SKM-1 (cell line): ENCODE data around the gene ACTRT2.

ENCODE experiments used
- DNase-seq: peaks from one replicate; lab custom pipeline; 2025; ENCODE audit not compliant: unreplicated experiment; lab: John Stamatoyannopoulos, UW

Gene ACTRT2

DNA sequence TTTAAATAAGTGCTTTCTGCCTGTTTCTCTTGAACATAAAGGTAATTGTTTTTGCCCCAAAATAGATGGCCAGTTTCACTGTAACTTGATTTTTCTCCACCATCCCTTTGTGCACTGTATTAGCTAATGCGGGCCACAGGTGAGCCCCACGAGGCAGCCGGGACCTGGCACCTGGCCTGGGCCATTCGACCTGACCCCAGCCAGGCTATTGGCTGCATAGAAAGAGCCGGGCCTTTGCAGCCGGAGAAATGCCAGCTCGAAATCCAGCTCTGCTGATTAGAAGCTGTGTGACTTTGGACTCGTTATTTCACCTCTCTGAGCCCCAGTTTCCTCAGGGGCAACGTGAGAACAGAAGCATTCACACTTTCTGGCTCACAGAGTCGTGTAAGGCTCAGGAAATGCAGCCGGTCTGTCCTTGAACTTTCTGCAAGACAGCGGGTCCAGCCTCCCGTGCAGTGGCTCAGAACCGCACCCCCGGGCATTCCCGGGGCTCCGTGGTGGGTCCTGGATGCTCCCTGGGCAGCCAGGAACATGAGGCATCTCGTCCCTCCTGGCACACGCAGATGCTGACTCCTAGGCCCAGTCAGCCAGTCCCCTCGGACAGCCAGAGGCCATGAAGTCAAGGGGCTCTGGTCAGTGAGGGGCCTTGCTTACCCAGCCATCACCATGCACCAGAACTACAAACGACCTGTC is 37.4 kb upstream of the ACTRT2 start:
- DNase-seq, result no peak

DNA sequence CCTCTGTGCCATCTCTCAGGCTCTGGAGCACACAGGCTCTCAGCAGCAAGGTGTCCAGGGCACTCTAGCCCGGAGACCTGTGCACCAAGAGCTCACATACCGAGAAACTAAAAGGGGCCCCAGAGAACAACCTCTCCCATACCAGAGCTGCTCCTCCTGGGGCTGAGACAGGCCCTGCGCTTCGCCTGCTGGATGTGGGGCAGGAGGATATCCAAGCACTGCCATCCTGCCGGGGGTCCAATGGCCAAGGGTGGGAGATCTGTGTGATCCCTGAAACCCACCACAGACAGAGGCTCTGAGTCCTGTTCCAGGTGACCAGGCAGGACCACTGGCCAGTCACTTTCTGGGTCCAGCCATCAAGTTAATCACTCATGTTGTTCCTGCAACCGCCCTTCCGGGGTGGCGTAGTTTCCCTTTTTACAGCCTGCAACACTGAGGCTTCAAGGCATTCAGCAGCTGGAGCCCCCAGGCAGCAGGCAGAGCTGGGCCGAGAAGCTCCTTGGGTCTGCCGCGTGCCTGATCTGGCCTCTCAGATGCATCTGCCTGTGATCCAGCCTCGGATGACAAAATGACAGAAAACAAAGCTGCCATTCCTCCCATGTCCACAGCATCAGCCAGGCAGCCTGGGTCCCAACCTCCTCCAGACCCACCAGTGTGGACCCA is 36.7 kb upstream of the ACTRT2 start:
- no peak for DNase-seq

DNA sequence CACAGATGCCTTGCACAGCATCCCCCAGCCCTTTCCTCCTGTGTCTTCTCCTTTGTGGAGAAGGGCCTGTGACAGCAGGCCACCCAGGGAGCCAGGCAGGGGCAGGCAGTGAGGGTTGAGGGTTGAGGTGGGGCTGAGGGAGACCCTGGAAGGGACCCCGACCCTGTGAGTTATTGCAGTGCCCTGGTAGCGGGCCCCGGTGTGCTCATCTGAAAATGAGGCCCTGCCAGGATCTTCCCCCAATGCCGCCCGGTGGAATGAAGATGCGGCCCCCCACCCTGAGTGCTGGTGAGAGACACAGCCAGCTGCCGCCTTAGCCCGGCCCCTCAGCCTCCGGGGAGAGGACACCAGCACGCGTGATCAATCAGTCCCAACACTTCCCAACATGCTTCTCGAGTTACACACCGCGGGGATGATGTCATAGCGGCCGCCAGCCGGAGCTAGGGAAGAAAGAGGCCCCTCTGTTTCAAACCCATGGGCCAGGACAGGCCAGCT is 36.2 kb upstream of the ACTRT2 start:
- DNase-seq, result no peak

DNA sequence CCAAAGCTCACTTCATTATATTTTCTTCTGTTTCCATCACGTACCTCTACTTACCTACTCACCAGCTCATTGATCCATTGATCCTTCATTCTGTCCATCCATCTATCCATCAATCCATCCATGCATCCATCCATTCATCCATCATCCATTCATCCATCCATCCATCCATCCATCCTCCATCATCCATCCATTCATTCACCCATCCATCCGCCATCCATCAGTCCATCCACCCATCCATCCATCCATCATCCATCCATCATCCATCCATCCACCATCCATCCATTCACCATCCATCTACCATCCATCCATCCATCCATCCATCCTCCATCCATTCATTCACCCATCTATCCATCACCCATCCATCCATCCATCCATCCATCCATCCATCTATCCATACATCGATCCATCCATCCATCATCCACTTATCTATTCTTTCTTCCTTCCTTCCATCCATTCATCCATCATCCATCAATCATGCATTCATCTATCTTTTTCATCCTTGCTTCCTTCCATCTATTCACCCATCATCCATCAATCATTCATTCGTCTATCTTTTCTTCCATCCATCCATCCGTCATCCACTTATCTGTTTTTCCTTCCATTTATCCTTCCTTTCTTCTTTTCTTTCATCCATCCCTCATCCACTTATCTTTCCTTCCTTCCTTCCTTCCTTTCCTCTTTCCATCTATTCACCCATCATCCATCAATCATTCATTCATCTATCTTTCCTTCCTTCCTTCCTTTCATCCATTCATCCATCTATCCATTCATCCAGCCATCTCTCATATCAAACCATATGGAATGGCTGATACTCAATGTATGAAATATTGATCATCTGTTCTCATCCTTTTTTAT is 35.3 kb upstream of the ACTRT2 start:
- DNase-seq, result no peak

DNA sequence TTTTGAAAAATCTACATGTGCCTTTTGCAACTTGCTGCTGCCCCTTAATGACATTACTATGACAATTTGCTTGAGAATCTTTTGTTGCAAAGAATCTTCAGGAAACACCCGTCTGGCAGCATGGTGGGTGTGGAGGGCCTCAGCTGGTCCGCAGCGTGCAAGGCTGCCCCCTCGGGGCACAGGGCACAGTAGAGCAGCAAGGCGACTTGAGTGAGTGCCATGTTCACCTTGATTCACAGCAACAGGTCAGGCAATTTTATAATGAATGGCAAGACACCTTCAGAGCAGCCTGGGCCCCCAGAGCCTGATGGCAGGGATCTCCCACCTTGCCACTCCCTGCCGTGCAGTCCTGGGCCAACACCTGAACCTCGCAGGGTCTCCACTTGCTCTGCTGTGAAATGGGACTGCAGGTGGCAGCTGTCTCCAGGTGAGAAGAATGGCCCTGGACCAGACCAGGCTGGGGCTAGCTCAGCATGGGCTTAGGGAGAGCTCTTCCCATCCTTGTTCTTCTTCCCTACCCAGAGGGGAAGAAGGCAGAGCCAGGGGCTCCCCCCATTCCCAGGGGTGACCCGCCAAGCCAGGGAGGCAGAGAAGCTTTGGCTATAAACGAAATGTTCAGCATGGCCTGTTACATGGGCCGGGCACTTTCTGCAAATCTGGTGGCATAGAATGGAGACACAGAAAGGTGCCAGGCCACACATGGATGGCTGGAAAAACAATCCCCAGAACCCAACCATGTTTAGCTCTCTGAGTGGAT is 34.5 kb upstream of the ACTRT2 start:
- DNase-seq, result no peak

DNA sequence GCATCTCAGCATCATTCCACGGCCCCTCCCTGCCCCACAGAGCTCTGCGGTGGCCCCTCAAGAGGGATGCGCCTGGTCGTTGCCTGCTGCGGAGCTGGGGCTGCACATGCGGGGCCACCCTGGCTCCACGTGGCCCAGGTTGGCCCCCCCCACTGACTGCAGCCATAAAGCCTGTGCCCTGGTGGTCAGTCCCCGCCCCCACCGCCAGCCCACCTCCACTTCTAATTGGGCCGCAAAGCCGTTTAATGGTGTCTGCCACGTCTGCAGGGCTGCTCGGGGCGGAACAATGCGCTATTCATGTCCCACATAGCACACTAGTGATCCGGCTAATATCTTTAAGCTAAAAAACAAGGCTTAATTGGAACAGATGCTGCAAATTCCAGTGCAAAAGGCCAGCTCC is 33.5 kb upstream of the ACTRT2 start:
- DNase-seq, result no peak

DNA sequence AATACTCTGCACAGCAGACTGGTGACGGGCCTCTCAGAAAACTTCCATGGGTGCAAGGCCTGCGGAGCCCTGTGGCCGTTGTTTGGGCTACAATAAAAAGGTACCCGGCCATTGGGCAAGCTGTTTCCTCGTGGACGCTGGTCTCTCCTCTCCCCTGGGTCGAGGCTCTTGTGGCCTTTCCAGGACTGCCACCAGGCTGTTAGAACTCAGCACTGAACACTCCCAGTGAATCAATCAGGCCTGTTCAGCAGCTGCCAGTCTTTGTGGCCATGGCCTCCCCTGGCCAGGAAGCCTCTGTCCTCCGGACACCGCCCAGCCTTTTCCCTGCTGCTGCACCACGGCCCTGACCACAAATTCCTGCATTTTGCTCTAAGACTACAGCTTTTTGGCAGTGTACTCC is 33.0 kb upstream of the ACTRT2 start:
- DNase-seq, result no peak

DNA sequence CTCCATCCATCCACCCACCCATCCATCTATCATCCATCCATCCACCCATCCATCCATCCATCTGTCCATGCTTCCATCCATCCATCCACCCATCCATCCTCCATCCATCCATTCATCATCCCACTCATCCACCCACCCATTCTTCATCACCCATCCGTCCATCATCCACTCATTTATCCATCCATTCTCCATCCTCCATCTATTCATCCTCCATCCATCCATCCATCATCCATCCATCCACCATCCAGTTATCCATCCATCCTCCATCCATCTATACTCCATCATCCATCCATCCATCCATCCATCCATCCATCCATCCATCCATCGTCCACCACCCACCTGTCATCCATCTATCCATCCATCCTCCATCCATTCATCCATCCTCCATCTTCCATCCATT is 32.1 kb upstream of the ACTRT2 start:
- DNase-seq, result no peak

DNA sequence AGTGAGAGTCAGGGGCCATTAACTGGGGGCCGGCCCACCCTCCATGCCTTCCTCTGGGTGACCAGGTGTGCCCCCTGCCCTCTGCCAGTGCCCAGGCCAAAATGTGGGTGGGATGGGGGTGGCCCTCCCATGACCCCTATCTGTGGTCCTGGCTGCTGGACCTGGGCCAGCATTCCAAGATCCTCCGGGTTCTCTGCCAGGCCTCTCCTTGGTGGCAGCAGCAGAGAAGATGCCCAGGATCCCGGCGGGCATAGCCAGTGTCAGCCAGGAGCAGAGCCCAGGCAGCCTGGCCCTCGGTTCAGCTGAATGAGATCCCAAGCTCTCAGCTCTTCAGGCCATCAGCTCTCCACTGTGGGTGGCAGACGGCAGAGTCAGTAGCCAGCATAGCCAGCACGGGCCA is 31.3 kb upstream of the ACTRT2 start:
- no peak for DNase-seq

DNA sequence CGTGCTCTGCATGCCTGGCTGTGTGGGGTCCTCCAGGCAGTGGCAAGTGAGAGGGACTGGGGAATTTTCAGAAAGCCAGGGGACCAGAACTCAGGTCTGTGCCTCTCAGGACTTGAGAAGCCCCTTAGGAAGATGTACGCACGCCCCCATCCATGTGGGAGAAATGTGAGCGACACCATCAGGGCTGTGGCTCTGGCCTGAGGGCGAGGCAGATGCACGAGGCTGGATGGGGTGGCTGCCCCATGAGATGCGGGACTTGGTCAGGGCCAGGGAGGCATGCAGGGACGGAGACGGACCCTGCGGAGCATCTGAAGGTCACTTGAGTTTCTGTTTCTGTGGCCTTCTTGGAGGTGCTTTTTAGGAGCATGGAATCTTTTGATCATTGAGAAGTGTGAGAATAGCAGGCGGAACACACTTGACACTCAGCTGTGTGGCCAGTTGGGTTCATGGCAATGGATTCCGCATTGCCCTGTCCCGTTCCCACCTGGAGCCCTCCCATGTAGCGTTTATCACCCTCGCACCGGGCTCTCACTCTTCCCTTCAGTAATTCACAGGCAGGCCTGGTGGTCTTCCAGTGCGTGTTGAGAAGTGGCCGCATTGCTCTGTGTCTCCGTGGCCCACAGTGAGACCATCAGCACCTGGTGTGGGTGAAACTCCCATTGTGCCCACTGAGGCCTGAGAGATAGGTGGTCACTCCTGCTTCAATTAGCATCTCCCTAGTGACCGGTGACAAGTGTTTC is 30.7 kb upstream of the ACTRT2 start:
- no peak for DNase-seq

DNA sequence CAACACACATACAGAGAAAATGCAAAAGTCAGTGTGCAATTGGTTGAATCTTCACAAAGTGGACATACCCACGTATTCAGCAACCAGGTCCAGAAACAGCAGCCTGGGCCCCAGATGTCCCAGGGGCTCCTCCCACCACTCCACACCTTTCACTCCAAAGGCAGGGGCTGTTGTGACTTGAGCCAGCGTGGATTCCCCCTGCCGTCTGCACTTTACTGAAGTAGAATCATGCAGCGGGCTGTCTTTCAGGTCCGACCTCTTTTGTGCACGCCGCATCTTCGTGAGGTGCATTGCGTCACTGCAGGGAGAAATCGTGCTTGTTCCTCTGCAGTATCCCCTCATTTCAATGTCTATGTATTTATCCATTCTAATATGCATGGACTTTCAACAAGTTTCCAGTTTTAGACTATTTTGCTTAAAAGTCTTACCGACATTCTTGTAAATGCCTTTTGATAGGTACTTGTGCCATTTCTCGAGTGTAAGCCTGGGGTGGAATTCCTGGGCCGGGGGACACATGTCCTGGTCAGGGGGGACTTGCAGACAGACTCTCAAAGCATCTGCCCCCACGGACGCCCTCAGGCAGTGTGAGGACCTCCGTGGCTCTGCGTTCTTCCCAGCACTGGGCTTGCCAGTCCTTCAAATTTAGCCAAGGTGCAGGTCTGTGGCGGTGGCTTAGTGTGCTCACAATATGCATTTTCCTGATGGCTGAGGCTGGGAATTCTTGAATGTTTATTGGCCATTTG is 29.3 kb upstream of the ACTRT2 start:
- DNase-seq, result no peak

DNA sequence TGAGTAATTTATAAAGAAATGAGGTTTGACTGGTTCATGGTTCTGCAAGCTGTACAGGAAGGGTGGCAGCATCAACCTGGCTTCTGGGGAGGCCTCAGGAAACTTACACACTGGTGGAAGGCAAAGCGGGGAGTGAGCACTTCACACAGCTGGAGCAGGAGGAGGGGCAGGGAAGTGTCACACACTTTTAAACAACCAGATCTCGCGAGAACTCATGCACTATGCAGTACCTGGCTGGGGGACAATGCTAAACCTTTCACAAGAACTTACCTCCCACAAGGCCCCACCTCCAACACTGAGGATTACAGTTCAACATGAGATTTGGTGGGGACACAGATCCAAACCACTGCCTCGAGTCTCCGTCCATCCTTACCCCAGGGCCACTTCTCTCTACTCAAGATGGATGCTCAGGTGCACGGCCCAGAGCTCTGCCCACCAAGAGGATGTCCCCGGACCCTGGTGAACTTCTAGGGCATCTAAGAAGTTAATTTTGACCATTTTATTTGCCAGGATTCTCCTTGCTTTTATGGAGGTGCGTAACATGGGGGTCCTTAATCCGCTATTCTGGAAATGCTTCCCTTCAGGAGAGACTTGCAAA is 22.7 kb upstream of the ACTRT2 start:
- DNase-seq, result no peak

DNA sequence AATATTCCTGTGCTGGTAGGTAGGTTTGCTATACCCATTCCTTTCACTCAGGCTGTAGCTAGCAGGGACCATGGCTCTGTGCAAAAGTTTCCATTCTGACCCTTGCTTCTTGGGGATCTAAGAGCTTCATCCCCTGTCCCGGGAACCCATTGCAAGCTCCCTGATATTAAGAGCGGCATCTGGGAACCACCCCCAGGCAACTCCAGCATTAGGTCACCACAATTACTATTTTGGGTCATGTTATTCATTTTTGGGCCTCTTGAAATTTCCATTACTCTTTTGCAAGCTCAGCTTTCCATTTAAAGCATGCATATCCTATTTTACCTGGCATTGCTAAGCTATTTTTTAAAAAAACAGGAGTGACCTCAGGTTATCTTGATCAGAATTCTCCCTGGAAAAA is 22.1 kb upstream of the ACTRT2 start:
- no peak for DNase-seq

DNA sequence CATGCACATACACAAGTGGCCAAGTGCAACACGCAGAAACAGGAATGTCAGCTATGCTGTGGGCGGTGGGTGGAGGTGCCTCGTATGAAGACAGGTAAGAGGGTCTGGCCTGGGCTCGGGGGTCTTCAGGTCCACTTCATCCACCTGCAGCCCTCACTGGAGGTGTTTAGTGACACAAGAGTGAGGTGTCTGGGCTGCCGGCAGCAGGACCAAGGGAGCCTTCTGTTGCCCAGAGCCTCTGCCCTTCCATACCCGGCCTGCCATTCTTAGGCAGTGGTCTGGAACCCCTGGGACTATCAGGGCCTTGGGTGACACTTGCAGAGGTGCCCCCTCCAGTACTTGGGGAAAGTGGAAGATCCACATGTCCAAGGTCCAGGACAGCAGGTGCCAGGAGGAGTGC is 21.7 kb upstream of the ACTRT2 start:
- DNase-seq, result no peak

DNA sequence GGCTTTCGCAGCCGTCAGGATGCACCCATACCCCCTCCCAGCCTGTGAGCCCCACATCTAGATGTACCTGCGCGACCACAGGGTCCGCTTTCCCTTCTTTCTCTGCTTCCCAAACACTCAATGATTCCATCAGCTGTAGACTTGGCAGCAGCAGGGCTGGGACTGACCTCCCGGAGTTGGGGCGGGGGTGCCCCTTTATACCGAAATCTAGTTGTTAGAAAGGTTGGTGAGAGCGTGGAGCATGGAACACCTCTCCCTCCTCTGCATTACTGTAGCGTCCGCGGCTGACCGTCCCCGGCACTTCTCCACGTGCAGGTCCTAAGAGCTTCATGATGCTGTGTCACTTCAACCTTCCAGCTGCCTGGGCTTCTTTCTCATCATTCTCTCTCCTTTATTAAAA is 21.1 kb upstream of the ACTRT2 start:
- no peak for DNase-seq

DNA sequence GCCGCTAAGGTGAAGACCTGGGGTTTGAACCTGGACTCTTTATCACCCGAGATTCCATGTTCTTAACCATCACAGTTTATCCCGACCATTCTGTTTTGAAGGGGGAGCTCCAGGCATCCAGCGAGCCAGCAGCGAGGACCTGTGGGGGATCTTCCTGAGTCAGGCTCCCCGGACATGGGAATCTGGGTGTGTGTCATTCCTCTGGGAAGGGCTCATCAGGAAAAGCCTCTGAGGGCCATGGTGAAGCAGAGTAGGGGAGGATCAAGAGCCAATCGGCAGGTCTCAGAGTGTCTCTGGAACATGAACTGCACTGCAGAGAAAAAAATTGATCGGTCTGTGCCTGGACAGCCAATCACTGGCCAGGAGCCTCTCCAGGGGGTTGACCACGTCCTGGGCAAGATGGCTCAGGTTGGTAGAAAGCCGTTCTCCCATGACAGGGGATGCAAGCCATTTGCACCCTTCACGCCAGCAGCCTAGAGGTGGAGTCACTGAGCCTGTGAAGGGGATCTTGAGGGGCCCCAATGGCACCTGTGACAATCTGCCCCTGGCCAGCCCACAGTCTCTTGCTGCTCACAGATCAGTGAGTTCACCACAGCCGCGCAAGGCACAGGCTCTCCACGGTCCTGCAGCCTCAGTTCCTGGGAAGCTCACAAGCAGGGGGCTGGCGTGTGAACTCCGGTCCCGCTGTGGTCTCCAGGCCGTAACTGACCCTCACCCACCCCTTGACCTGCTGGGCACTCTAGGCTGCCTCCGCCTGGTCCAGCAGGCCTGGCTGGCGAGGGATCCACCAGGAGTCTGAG is 20.4 kb upstream of the ACTRT2 start:
- no peak for DNase-seq

DNA sequence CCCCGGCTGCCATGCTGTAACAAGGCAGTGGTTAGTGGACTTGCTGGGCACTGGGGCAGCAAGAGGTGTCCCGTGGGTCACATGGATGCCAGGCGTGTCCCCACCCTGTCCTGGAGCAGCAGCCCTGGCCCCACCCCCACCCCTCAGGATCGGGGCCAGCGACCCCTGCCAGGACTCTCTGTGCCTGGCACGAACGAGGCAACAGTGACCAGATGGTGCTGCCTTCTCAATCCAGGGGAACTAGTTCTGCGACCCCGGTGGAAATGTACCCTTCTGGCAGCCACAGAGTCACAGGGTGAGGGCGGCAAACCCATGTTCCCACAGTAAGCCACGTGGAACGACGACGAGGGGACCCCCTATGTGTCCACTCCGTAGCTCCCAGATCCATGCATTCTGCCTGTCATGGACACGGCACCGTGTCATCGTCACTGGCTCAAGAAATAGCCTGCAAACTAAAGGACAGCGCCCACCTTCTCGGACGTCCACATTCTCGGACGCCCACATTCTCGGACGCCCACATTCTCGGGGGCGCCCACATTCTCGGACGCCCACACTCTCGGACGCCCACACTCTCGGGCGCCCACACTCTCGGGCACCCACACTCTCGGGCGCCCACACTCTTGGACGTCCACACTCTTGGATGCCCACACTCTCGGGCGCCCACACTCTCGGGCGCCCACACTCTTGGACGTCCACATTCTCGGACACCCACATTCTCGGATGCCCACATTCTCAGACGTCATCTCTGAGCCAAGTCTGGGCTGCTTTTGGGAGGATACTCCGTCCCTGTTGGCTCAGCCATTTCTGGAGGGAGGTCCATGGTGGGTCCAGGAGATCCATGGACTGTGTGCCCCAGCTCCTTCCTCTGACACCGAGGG is 19.6 kb upstream of the ACTRT2 start:
- no peak for DNase-seq
